Retina (tissue), 1 donor: ENCODE measurements around the gene MYOF.
"Not testable (repeated sequence)": the region's sequence is repeated elsewhere in the genome, so short reads cannot be mapped to it uniquely, and the experiment has no call there.

Experiments
- DNase-seq: peaks from one replicate; pipeline ENCODE4 v3.0.0-alpha.2; 2016

Gene MYOF

DNA sequence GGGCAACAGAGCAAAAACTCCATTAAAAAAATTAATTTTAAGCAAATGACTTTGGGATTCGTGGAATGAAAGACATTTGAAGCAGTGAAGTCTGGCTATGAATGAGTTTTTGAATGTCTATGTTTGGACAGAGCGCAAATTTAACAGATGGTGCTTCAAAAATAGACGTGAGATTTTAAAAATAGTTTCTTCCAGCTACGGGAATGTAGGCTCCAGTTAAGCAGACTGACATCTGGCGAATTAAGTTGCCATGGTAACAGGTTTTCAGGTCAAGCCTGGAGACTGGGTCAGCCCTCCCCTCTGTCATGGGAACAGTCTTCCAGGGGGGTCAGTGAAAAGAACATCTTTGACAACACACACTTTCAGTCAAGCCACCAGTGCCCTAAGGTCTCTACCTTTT is 62.0 kb downstream of the MYOF start:
- peak; percentile 60 for DNase-seq

DNA sequence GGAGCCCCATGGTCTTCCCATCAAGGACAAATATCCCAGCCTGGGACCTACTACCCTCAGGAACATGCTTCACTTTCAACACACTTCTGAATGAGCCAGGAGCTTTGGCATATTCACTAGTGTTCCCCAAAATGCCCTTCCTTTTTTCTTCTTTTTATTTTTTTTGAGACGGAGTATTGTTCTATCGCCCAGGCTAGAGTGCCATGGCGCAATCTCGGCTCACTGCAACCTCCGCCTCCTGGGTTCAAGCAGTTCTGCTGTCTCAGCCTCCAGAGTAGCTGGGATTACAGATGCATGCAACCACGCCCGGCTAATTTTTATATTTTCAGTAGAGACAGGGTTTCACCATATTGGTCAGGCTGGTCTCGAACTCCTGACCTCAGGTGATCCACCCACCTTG is 63.1 kb downstream of the MYOF start:
- DNase-seq: not testable (repeated sequence)

DNA sequence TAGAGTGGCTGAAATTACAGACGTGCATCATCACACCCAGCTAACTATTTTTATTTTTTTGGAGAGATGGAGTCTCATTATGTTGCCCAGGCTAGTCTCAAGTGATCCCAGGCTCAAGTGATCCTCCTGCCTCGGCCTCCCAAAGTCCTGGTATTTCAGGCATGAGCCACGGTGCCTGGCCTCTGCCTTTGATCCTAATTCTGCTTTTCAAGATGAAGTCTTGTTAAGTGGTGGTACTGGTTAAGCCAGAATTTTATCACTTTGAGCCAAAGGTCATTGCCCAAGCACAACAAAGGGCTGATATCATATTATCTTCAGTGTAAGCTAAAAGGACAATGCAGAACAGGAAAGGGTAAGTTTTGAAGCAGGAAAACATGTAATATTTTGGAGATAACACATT is 64.2 kb downstream of the MYOF start:
- no peak for DNase-seq

DNA sequence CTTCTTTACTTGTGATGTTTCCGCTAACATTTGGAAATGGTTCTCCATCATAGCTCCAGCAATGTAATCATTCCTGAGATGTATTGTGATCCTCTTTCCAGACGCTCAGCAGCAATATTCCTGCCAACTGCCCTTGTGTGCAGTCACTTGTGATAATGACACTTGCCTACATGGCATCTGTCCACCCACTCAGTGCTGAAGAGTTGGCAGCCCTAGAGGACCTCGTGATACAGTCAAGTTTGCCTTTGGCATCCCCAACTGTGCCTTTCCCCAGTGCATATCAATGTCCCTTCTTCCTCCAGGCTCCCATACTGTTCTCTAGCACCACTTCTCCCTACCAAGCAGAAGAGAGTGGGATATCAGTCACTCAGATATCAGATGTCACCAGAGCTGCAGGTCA is 64.9 kb downstream of the MYOF start:
- DNase-seq: no peak

DNA sequence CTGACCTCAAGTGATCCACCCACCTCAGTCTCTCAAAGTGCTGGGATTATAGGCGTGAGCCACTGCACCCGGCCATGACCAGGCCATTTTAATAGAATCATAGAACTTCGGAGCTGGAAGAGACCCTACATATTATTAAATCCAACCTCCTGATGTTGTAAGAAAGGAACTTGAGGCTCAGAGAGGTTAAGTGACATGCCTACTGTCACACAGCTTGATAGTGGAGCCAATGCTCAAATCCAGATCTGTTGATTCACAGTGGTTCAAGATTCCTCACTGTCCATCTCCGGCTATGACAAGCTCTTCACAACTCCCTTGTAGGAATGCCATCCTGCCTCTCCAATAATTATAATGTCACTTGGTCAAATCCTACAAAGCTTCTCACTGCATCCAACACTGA is 65.3 kb downstream of the MYOF start:
- DNase-seq: no peak

DNA sequence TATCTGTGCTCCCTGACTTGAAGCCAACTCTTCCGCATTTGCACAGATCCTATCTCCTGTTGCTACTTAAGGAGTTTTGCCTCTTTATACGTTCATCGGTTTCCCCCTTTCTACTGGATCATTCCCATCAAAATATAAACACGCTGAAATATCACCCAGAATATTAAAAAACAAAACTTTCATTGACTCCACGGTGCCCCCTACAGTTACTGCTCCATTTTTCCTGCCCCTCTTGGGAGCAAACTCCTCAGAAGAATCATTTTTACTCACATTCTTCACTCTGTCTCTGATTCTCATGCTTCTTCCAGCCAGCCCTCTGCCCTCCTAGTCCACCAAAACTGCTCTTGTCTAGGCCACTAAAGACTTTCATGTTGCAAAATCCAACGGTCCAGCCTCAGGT is 66.4 kb downstream of the MYOF start:
- no peak for DNase-seq

DNA sequence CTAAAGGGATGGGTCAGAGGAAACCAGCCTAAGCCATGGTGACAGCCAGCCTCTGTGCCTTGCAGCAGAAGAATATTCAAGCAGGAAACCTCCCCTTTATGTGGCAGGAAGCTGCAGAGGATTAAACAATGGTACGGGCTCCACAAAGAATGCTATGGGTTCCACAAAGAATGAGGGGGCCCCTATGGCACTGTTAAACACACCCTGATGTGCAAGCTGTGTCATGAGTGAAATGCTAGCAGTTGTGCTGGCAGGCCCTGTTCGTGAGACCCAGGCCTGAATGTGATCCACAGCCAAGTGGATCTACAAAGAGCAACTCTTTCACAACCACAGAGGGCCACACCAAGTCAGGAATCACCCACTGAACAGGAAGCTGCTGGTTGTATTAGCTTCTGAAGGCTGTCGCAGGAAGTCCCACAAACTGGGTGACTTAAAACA is 68.9 kb downstream of the MYOF start:
- no peak for DNase-seq

DNA sequence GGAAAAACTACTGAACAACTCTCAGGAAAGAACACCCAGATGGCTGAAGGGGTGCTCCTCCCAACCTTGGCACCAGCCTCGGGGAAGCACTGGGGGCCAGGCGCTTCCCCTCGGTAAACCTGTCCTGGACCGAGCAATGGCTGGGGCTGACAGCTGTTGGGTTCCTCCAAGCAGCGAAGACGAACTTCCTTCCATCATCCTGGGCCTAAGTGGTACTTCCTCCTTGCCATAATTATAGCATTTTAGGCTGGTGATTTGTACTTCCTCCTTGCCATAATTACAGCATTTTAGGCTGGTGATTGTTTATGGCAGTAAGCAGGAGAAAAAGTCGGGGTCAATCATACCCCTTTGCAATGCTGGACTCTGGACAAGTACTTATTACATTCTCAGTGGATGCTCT is 69.3 kb downstream of the MYOF start:
- no peak for DNase-seq

DNA sequence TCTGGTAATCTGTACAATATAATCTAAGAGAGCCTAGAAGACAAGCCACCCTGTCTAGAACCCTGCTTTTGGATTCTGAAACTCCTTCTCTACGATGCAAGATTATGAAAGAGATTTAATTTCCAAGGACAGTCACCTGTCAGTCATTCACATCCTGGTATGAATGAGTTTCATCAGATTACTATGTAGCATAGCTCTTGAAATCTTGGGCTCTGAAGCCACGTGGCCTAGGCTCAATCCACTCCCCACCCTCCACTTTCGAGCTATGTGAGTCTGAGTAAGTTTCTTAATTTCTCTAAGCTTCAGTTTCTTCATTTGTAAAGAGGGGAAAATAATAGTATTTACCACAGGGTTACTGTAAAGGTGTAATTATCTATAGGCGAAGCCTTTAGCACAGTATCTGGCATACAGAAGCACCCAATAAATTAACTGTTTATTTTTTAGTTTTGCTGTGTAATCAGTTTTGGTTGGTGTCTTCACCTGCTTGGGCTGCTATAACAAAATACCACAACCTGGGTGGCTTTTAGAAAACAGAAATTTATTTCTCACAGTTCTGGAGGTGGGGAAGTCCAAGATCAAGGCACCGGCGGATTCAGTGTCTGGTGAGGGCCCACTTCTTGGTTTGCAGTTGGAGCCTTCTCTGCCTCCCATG is 71.3 kb downstream of the MYOF start:
- no peak for DNase-seq

DNA sequence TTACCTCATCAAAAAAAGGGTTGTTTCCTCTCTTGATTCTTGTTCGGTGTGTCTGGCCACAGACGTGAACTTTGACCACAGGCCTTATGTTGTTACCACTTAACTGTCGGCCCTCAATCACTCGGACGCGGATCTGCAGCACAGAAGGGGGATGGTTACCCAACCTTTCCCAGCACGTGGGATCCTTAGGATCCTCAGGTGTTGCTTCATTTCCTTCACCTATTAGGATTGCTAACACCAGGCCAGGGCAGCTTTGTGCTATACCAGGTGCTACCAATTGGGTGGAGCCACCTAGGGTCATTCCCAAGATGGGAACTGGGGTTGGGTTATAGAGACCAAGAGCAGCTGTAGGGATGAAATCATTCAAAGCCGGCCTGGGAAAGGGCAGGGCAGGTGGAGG is 73.4 kb downstream of the MYOF start:
- no peak for DNase-seq

DNA sequence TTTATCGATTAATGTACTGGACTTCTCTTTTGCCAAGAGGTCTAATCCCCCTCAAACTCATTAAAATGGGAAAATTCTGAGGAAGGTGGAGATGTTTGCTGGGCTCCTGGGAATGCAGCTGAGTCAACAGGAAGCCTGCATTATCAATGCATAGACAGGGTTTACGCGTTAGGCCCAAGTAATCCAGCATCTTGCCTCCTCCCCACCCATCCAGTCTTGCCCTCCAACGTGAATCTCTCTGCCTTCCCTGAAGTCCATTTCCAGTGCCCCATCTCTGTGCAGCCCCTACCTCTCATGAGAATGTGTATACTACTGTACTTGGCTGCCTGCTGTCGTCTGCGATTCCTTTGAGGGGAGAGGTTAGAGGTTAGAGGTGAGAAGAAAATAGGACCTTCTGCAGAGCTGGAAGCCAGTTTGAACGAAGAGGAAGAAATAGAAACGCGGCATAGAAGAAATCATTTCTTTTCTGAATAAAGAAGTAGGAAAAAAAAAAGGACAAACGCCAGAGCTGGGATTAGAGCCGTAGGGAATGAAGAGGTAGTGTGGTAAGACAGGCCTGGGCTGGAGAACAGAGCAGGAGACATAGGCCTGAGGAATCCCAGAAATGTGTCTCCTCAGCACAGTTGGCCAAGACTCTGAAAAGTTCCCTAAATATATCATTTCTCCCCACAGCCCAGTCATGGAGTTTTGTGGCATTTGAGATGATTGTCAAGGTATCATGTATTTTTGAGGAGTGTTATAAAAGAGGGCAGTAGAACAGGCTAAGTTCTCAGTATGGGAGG is 75.6 kb downstream of the MYOF start:
- no peak for DNase-seq

DNA sequence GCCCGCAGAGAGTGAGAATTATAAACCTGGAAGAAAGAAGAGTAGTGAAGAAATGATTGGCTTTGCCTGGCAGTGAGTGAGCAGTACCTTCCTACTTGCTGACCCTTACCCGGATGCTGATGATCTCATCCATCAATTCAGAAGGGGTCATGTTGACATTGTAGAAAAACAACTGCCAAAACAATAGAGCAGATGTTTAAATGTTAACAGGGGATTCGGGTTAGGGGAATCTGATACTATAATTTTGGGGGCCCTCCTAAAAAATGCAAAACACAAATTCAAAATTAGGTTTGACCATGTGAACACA is 78.1 kb downstream of the MYOF start:
- no peak for DNase-seq

DNA sequence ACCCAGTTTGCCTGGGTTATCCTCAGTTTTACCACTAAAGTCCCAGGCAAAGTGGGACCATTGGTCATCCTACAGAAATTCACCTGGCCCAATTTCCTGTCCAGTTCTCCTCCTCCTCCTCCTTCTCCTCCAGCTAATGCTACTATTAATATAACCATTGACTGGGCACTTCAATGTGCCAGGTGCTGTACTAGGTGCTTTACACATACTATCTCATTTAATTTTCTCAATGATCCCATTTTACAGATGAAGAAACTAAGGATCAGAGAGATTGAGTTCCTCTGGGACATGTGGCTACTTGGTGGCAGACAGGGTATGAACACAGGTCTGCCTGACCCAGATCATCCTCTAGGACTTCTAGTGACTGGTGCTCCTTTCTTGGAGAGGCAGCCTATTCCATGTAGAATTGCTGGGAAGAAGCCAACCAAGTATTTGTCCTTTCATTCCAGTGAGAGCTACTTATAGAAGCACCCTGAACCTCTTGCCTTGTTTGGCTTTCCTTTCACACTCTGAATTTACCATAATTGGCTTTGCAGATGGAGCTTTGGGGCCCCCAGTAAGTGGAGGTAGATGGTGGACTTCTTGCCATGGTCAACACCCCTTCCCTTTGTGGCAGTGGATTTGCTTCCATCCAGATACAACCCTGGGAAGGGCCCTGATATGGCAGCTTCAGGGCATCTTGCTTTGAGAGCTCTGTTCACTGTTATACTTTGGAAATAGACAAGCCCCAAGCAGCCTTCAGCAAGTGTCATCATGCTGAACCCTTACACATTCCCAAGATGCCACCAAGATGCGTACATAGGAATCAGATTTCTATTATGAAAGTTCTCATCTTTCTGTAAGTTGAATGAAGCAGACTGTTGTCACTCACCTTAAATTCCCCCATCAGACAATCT is 78.7 kb downstream of the MYOF start:
- DNase-seq: no peak

DNA sequence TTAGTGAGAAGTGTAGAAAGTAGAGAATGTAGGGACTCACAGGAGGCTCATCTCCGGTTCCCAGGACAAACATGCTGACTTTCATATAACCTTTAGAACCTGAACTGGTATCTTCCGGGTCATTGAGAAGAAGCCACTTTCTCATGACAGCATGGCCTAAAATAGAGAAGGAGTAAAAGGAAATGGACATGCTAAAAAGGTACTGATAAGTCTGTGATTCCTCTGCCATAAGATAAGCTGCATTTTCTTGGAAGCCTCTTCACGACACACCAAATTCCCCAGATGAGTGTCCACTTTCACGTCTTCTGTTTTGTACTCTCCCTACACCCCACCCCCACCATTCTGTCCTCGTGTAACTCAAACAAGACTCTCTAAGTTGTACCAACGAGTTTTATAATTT is 79.9 kb downstream of the MYOF start:
- DNase-seq: no peak

DNA sequence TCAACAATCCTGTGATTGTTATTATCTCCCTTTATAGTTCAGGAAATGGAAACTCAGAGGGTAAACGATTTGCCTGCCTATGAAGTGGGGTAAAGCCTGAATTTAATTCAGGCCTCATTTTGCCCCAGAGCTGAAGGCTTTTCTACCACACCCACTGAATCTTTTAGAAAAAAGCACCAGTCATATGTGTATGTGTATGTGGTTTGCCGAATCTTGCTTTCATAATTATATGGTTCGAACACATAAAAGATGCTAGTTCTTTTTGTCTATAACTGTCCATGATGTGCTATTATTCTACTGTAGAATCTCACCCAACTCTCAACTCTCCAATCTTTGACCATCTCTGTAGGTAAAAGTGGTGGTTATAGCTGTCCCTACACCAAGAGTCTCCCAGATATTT is 83.6 kb downstream of the MYOF start:
- no peak for DNase-seq

DNA sequence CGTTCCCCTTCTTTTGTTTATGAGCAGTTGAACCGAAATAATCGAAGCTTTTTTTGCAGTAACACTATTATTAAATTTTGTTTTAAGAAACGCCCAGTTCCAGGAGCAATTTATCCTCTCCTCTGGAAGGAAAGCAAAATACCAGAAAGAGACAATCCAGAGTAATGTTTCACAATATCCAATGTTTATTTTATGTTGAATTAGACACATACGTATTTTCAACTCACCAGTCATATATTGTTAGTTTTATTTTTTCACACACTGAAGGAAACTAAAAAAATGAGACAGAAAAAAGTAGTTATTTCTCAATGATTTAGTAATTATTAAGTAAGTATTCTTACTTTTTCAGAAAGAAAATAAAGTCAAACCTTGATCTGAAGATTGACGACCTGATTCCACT is 85.1 kb downstream of the MYOF start:
- DNase-seq: no peak

DNA sequence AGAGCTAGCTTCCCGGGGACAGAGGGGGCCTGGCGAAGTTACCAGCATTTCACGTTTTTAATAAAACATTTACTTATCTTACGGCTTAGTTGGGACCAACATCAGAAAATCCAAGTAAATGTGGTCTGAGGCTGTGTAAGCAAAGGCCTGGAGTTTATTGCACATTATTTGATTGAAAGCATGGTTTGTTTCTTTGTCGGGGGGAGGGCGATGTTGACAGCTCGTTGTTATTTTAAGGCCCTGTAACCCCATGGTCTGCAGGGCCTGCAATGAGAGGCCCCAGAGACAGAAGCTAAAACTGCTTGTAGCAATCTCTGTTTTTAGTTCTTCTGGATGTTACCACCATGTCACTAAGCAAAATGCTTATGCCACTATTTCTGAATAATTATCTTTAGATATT is 88.9 kb downstream of the MYOF start:
- DNase-seq: no peak

DNA sequence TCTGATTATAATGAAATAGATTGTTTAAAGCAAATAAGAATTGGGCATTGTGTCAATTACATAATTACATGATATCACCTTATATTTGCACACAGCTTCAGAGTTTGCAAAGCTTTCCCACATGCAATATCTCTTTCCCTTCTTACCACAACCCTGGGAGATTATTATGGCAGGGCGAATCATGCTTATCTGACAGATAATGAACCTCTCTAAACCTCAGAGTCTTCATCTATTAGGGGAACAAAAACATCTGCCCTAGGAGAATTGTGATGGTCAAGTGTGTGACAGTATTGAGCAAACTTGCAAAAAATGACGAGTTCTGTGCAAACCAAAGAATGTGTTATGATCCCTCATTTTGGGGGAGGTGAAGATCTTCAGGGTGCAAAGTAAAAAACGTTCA is 90.0 kb downstream of the MYOF start:
- no peak for DNase-seq

DNA sequence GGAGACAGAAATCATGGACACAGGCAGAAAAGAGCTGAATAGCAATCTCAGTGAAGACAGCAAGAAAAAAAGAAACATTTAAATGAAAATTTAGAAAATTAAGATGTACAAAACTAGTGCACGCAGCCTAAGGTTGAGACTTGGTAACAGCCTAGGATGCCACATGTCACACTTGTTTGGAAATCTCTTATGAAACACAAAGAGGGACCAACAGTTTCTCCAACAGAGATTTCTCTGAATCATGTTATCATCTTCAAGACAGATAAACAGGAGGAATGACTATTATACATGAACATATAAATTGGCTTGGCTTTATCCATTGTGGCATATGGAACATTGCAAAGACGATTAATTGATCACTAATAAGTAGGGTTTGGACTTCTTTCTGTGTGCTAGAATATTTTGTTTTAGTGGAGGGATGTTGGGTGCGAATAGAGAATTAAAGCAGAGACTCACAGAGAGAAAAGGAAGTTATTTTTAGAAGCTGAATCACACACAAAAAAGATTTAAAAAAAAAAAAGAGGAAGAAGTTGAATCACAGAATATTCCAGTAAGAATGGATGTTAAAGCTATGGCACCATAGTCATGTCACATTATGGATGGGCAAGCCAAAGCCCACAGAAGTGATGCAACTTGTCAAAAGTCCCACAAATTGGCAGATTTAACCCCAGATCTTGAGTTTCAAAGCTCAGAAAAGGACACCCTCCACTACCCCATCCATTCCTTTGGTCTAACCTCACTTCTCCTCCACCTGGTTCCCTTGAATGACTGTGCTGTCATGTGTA is 91.6 kb downstream of the MYOF start:
- no peak for DNase-seq

DNA sequence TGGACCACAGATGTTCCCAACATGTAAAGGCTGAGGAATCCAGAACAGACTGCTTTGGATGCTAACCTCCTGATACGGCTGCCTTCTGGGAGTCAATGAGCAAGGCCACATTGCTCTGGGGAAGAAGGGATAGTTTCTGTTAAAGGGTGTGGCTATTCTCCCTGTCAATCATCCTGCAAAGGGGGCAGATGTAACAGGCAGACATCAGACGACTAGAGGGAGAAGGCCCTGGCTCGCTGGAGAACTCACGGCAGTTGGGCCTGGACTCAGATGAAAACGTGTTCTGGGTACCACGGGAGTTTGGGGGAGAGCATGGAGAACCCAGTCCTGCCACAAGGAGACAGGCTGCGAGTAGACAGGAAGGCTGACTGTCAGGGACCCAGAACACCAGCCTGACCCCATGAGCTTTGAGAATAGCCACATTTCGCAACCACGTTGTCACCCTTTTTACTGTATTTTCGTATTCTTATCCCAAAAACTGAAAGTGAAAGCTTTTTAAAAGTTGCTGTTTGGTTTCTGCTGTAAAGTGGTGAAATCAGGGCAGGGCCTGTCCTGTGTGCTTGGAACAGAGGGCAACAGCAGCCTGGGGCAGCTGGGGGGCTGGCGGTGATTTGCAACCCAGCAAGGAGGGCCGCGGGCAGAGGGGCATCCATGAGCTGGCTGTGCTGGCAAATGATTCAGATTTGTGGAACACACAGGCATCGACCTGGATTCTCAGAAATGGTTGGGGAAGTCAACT is 95.3 kb downstream of the MYOF start:
- DNase-seq: no peak

DNA sequence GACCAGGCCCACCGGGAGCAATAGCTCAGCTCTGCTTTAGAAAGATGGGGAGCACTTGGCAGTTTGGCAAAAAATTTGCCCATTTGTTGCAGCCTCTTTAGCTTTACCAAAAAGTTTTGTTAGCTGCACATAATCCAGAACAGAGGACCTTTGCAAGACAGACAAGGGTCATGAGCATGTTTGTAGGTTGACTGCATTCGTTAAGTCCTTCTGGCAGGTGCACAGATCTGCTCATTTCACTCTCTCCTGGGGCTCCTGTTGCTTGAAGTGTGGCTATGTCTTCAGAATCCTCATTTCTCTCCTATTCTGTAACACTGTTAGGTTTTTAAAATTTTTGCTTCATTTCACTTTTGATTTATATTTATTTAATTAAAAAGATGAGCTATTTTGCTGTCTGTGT is 96.8 kb downstream of the MYOF start:
- peak; percentile 28 for DNase-seq

DNA sequence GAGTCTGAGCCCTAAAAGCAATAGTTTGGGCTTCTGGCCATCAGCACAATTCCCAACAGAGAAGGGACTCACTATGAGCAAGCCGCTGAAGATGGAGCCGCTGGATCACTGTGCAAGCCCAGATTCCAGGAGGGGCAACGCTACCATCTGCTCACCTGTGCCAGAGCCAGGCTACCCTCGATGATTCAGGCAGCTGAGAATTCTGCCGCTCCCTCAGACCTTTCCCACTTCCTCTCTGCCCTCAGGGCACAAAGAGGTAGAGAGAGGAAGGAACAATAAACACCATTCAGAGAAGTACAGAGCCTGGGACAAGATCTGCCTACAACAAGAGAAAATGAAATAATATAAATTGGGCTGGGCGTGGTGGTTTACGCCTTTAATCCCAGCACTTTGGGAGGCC is 98.1 kb downstream of the MYOF start:
- DNase-seq: no peak
